CD4-positive, alpha-beta T cell treated with Interleukin-15 for 4 hours (primary cell): ENCODE data around the gene HLA-DMA.
A peak's percentile ranks its signal among the peaks of the same experiment; 100 is the strongest.

Experiments used
- DNase-seq: peaks from one replicate; pipeline ENCODE4 v3.0.0-alpha.2; 2020; ENCODE audit warnings: low spot score

The HLA-DMA gene

DNA sequence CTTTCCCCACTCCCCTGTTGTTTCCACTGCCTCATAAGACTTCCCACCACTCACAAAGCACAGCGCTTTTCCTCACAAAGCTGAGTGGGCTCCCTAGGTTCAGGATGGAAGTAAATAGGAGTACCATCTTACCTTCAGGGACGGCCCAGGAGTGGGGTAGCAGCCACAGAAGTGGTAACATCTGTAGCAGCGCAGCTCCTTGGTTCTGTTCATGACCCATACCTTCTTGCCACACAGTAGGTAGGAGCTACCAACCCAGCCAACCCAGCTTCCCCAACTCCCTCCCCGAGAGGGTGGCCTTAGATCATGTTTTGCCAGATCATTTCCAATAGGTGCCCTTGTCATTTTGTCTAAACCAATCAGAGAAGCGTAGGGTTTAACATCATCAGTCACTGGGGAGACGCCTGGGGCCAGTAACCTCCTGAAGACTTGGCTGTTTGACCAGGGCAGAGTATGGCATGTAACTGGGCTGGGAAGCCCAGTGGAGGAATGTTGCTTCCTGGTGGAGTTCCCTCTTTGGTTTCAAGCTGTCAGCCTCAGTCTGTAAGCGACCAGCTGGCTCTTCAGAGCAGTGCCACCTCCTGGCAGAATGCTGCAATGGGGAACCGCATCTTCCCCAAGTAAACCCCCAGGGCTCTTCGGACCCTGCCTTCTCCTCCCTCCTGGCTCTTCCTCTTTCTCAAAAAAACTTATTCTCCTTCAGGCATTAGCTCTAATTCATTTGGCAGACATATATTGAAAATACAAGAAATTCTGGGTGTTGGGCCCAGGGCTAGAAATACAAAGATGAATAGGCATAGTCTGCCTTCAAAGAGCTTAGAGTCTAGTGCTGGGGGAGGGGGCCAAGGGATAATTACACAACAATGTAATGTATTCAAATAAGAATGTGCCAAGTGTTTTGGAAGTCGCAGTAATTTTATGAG, at the start of gene HLA-DMA:
Gene HLA-DMA (minus strand): TSS at position 281 of the 923 bp plus-strand sequence. CDS start 61 bp downstream, at position 220.
- peak; percentile 90 for DNase-seq

DNA sequence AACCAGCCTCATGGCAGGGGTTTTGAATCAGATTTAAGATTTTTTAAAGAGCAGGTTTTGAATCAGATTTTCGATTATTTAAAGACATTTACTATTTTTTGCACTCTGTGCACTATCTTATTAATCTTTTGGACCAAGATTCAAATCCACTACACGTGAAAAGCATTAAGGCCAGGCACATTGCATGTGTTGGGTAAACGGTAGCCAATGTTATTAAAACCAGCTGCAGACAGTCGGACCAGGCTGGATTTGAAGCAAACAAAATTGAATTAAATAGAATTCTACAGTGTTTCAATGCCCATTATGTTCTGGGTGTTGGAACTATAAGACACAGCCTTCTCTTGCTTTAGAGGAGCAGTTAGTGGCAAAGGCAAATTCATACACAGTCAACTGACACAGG, 48.8 kb upstream of the HLA-DMA start:
- DNase-seq: no peak

DNA sequence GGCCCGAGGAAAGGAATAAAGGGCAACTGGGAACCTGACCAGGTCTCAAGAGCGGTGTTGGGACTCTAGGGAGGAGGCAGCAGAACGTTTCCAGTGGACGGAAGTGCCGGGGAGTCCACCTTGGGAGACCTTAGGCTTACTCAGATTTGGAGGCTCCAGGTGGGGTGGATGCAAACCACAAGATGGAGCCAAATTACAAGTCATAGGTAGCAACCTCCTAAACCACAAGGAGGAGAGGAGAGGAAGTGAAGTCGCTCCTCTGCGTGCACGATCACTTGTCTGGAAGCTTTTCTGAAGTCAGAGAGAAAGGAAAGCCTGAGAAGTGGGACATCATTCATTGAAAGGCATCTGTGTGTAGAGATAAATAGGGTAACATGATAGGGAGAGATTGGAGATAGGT, 47.2 kb upstream of the HLA-DMA start:
- DNase-seq: no peak

DNA sequence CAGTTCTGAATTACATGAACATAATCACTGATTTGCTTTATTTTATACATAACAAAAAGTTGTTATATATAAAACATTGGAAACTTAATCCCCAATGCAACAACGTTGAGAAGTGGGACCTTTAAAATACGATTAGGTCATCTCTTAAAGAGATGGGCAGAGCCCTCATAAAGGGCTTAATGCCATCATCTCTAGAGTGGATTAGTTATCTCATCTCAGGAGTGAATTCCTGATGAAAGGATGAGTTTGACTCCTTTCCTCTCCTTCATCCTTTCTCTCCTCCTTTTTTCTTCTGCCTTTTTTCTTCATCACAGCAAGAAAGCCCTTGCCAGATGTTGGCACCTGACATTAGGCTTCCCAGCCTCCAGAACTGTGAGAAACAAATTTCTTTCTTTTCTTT, 42.6 kb upstream of the HLA-DMA start:
- no peak for DNase-seq

DNA sequence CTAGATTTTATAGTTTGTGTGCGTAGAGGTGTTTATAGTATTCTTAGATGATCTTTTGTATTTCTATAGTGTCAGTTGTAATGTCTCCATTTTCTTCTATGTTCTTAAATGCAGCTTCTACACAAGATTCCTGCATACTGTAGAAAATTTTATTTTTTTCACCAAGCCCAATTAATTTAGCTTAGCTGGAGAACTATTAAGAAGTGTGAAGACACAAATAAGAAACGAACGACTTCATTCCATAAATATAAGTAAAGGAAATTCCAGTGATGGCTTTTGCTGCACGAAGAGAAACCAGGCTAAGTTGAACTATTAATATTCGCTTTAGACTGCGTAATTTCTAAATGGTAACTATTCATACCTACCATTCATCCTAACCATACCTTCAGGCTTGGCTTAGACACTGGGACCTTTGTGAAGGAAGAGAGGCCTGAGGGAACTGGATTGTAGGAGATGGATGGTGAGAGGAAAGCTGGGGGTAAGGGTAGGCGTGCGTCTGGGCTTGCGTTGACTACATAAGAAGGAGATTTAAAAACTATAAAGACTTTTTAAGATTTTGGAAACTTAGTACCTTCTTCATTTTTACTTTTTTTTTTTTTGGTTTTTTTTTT, 40.6 kb upstream of the HLA-DMA start:
- no peak for DNase-seq

DNA sequence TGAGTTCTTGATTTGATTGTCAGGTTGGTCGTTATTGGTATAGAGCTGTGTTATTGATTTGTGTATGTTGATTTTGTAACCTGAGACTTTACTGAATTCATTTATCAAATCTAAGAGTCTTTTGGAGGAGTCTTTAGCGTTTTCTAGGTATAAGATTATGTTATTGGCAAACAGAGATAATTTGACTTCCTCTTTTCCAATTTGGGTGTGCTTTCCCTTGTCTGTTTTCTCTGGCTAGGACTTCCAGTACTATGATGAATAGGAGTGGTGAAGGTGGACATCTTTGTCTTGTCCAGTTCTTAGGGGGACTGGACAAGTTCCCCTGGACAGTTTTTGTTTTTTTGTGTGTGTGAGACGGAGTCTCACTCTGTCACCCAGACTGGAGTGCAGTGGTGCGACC, 39.1 kb upstream of the HLA-DMA start:
- no peak for DNase-seq

DNA sequence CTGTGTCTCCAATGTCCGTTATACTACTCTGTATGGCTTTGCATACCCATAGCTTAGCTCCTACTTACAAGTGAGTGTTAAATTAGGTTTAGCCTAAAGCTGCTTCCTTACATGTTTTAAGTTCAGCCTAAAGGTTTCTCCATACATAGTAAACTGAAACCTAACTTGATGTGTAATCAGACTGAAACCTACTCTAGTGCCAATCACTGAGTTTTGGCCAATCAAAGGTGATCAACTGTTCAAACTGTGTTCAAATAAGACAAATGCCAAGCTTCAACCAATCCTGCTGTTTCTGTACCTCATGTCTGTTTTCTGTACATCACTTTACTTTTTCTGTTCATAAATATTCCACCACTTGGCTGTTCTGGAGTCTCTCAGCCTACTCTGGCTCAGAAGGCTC, 36.5 kb upstream of the HLA-DMA start:
- DNase-seq: no peak

DNA sequence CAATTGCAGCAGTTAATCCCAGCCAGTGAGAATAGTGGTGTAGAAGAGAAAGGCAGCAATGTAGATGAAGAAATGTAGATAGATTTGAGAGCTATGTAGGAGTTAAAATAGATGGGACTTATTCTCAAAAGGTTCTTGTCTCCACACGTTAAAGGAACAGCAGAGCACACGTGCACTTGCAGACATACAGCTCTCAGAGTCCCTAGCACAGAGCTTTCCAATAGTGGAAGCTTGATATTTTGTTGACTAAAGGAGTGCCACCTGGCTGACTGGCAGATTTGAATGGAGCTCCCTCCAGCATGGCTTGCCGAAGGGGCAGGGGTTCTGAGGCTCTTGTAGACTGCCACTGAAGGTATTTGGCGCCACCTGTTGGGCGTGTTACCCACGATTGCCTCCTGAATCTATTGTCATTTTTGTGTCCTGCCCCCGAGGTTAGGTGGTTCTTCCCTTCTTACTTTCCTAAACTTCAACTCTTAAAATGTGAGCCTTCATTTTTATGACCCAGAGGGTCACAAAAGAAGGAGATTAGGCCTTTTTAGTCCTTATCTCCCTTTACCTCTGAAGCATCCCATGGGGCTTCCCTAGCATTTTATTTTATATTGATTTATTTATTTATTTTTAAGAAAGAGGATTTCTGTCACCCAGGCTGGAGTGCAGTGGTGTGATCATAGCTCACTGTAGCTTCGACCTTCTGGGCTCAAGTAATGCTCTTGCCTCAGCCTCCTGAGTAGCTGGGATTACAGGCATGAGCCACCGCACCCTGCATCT, 31.9 kb upstream of the HLA-DMA start:
- DNase-seq: peak; percentile 88

DNA sequence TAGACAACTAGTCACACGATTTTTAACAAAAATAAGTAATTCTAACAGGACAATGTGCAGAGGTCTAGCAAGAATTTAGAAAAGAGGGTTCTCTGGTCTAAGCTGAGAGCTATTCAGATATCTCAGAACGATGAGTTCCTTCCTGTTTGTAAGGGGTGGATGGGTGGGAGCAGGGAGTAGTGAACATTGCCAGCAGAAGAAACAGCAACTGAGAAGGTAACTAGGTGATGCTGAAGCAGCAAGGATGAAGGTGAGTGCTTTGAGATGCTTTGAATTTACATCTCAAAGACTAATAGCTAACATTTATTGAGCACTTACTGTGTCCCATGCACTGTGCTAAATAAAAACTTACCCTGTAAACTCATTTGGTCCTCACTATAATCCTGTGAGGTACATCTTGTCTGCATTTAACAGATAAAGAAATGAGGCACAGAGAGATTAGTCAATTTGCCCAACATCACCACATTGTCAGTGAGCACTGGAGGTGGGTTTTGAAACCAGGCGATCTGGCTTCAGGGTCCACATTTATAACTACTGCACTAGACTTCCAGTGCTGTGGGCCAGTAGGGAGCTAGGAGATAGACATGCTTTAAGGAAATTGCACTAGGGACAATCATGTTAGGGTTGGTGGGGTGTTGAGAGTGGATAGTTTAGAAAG, 31.2 kb upstream of the HLA-DMA start:
- no peak for DNase-seq

DNA sequence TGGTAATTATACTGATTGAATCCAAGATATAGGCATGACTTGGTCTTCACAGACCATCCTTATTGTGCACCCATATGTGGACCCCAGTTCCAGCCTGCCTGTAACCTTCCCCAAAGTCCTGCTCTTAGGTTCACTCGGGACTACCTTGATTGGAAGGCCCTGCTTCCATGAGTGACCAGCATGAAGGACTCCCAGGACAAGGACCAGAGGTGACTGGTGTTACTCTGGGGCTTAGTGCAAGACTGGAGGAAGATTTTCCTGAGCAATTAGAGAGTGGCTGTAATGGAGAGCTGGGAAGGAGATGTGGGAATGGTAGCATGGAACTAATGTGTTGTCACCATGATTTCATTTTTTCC, 30.6 kb upstream of the HLA-DMA start:
- no peak for DNase-seq

DNA sequence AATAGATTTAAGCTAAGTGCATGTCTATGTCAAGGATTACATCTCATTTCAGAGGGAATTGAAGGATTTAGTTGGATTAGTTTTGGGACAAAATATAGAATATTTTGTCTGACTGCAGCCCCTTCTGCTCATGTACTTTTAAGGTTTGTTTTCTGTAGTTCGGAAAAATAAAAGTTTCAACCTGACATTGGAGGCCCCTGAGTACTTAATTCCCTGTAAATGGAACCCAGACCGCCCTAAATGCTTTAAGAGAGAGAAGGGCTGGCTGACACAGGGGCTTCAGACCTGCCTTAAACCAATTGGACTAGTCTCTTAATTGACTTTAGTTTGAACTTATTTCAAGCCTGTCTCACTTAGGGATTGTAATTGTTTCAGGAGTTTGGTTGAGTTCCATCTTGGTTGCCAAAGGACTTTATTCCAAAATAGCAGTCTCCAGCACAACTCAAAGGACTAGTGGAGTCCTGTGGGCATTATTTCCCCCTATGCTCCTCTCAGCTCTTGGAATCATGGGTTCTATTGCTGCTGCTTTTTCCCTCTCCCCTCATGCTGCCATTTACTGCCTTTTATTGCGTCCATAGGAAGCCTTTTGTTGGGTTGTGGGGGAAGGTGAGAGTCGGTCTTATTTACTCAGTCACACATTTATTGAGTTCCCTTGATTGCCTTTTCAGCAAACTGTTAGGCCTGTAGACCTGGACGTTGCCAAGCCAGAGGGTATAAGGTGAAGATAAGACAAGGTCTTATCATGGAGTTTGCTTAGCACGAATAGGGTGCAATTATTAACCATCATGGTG, 30.0 kb upstream of the HLA-DMA start:
- DNase-seq: no peak

DNA sequence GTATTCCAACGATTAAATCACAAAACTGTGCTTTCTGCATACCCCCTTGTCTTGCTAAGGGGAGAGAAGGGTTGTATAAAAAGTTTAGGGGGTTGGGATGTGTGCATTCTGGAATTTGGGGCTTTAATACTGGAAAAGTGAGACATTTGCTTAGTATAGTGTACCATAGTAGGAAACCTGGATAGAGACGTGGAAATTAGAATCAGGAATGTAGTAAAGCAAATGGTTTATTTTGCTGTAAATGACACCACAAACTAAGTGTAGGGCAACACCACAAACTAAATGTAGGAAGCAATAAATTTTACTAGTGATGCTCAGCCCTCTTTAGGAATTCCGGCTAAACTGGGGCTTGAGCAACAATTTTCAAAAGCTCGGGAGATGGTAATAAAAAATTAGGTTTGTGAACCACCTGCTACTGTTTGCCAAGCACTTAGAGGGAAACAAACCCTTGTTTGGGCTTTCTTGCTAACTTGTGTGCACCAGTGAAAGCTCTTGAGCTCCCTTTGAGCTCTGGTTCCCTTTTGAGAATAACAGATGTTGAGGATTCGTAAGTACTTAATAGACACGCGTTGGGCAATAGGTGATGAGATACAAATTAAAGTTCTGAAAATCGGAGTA, 29.3 kb upstream of the HLA-DMA start:
- DNase-seq: no peak

DNA sequence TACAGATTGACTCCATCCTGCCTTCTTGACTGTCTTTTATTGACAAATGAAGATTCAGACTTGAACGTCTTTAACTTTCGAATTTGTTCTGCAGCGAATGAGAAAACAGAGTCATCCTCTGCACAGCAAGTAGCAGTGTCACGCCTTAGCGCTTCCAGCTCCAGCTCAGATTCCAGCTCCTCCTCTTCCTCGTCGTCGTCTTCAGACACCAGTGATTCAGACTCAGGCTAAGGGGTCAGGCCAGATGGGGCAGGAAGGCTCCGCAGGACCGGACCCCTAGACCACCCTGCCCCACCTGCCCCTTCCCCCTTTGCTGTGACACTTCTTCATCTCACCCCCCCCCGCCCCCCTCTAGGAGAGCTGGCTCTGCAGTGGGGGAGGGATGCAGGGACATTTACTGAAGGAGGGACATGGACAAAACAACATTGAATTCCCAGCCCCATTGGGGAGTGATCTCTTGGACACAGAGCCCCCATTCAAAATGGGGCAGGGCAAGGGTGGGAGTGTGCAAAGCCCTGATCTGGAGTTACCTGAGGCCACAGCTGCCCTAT, 27.7 kb upstream of the HLA-DMA start:
- DNase-seq: no peak

DNA sequence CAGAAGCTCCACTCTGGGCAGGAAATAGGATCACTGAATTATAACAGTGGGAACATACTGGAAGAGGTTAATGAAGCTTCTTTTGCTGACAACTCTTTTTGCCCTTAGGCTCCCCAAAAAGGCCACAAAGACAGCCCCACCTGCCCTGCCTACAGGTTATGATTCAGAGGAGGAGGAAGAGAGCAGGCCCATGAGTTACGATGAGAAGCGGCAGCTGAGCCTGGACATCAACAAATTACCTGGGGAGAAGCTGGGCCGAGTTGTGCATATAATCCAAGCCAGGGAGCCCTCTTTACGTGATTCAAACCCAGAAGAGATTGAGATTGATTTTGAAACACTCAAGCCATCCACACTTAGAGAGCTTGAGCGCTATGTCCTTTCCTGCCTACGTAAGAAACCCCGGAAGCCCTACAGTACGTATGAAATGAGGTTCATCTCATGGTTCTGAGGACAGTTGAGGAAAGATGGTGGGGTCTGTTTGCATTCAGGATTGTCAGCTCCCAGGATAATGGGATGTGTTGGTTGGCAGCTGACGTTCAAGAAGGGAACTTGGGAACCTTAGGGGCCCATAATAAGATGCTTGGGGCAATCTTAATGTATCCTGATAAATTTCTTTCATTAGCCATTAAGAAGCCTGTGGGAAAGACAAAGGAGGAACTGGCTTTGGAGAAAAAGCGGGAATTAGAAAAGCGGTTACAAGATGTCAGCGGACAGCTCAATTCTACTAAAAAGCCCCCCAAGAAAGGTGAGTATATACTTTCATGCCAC, 27.0 kb upstream of the HLA-DMA start:
- no peak for DNase-seq

DNA sequence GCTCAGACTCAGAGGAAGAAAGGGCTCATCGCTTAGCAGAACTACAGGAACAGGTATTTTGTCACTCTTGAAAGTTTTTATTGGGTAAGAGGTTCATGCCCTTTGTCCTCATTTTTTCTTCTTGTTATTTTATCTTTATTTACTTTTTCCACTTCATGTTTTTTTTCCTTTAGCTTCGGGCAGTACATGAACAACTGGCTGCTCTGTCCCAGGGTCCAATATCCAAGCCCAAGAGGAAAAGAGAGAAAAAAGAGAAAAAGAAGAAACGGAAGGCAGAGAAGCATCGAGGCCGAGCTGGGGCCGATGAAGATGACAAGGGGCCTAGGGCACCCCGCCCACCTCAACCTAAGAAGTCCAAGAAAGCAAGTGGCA, 25.0 kb upstream of the HLA-DMA start:
- no peak for DNase-seq

DNA sequence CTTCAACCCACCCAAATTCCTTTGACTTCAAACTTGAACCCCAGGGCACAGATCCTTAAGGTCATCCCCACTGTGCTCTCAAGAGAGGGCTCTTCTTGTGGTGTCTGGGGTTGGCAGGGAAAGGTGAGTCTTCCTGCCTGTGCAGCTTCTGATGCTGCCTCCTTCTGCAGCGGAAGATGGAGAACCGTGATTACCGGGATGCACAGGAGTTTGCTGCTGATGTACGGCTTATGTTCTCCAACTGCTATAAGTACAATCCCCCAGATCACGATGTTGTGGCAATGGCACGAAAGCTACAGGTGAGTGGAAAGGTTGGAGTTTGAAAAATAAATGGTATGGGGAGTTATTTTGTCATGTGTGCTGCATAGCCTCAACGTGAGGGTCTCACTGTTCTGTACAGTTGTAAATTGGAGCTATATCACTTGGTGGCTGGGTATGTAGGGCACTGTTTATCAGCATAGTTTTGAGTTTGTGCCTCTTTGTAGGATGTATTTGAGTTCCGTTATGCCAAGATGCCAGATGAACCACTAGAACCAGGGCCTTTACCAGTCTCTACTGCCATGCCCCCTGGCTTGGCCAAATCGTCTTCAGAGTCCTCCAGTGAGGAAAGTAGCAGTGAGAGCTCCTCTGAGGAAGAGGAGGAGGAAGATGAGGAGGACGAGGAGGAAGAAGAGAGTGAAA, 24.5 kb upstream of the HLA-DMA start:
- DNase-seq: no peak

DNA sequence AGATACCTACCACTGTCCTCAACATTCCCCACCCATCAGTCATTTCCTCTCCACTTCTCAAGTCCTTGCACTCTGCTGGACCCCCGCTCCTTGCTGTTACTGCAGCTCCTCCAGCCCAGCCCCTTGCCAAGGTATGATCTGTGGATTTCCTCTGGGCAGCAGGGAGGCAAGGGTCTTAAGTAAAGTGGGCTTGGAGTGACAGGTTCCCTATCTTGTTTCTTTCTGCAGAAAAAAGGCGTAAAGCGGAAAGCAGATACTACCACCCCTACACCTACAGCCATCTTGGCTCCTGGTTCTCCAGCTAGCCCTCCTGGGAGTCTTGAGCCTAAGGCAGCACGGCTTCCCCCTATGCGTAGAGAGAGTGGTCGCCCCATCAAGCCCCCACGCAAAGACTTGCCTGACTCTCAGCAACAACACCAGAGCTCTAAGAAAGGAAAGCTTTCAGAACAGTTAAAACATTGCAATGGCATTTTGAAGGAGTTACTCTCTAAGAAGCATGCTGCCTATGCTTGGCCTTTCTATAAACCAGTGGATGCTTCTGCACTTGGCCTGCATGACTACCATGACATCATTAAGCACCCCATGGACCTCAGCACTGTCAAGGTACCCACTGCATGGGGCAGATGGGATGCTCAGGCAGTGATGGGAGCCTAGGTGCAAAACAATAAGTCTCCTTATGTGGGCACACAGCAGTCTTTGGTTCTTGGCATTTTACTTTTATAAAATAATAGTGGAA, 23.6 kb upstream of the HLA-DMA start:
- no peak for DNase-seq

DNA sequence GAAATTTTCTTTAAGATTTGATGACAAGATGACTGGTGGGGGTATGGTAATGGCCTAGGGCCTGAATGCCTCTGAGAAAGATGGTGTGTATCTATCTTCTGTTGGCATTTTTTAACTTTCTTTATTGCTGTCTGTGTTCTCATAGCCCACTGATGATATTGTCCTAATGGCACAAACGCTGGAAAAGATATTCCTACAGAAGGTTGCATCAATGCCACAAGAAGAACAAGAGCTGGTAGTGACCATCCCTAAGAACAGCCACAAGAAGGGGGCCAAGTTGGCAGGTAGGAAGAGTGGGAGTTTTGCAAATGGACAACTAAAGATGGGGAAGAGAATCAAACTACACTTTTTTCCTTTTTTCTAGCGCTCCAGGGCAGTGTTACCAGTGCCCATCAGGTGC, 23.0 kb upstream of the HLA-DMA start:
- no peak for DNase-seq
